Right lobe of liver (tissue), 6 donors: Measurements from ENCODE around the gene NDE1. TPM values are rescaled to one million over a fixed set of nuclear protein-coding genes. Genes with fewer than 3 reads are reported as not detected.

ENCODE experiments used
- ATAC-seq, 4 donors: fragments of 200-7000 bp; cut with Tn5 transposase; one replicate each; pipeline ENCODE4 v1.9.1; 2020; ENCODE audit warnings: mild to moderate bottlenecking in 4 of 4, moderate library complexity in 4 of 4
- DNase-seq, 3 donors: peaks; one replicate each; pipeline ENCODE4 v3.0.0-alpha.2; 2020
- H3K27ac ChIP-seq, 3 donors: fragments of 200-600 bp; one replicate each; pipeline ENCODE4 v1.8.0; 2022
- H3K27me3 ChIP-seq, 2 donors: fragments of 200-600 bp; one replicate each; pipeline ENCODE4 v1.8.0; 2022
- H3K36me3 ChIP-seq, 4 donors: fragments of 200-600 bp; sonication (generic) in 1 of 4; one replicate each; pipeline versions ENCODE4 v1.5.1 to v1.8.0; 2017 to 2022; ENCODE audit warnings: control low read depth in 1 of 4
- H3K4me1 ChIP-seq, 4 donors: fragments of 200-600 bp; sonication (generic) in 1 of 4; one replicate each; pipeline versions ENCODE4 v1.5.1 to v1.8.0; 2017 to 2022; ENCODE audit warnings: control low read depth in 1 of 4
- H3K4me3 ChIP-seq, 3 donors: fragments of 200-600 bp; one replicate each; pipeline ENCODE4 v1.8.0; 2022
- H3K9me3 ChIP-seq, 4 donors: fragments of 200-600 bp; sonication (generic) in 1 of 4; one replicate each; pipeline versions ENCODE4 v1.5.1 to v1.8.0; 2017 to 2022; ENCODE audit warnings: control low read depth in 1 of 4
- POLR2A ChIP-seq: fragments of 450-650 bp; IDR thresholded peaks from one replicate; pipeline ENCODE4 v1.6.1; 2017; ENCODE audit warnings: antibody characterized with exemption, mild to moderate bottlenecking
- WGBS: methylation state at CpG from one replicate; pipeline ENCODE4 v1.1.6; 2018; ENCODE audit warnings: low coverage, low lambda C conversion rate; ENCODE audit not compliant: insufficient coverage; ENCODE audit errors: missing lambda C conversion rate; 5-methylcytosine and 5-hydroxymethylcytosine counted together
- intact Hi-C, 2 donors: fragments of 100-400 bp; cut with DNase I; formaldehyde crosslinking; loops; one replicate each; pipeline versions ENCODE4 v1.11.2 to v1.14.1; 2022
- total RNA-seq, 6 experiments: library from RNA; depleted of rRNA in 2 of 6; stranded (reverse); fragments of >200 nt in 2 of 6; fragmentation: NEBNext Ultra II Directional in 3 of 6; extraction: Animal tissue kit (Norgen Biotek cat#: 25700) in 3 of 6; gene quantifications; one replicate each; pipeline versions ENCODE4 v1.1.0 to v1.2.4, GENCODE V29; 2016 to 2023
- TF ChIP-seq, protein P1 (sequence below), 4 donors: fragments of 200-600 bp in 3 of 4; fragments of 450-650 bp in 1 of 4; IDR thresholded peaks; one replicate each; pipeline versions ENCODE4 v1.5.1 to v1.8.0; 2016 to 2022; ENCODE audit warnings: antibody characterized with exemption in 4 of 4, mild to moderate bottlenecking in 2 of 4
- donor health status: DM: no; HTN: yes; CAD: no.
- donor health status: DM: no; HTN: no; CAD: no.
- donor health status: DM: no; HTN: no; CAD: no.
- donor health status: DM: no; HTN: yes; CAD: no.
- donor health status: DM: no; HTN: yes; CAD: no.

The NDE1 gene
- total RNA-seq, 6 experiments from 2014 or later, result 3.6 to 10.2 (median 6.9) TPM

DNA sequence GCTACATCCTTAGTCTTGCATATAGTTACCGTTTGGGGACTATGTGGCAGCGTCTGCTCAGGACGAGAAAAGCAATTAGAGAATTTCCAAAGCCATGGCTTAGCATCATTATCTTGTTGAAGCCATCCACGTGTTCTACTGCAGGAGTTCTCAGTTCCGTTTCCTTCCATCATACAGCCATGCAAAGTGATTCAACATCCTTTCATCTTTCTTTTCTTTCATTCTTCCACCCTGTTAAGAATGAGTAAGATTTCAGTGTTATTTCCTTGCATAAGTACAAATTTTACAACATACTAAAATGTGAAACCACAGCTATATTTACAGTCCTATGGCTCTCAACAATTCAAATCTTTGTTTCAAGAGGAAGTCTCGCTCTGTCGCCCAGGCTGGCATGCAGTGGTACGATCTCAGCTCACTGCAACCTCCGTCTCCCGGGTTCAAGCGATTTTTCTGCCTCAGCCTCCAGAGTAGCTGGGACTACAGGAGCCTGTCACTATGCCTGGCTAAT lies 10.9 kb upstream of the NDE1 start:
- Histone ChIP-seq H3K4me1 (peaks cover 0 to 33% (median 5%) of the 10 kb centered on the region in 4 donors), H3K4me3 (no peak overlapping the region), H3K36me3 (peaks cover 8 to 47% (median 28%) of the 10 kb centered on the region in 4 donors), H3K9me3 (no peaks in the 10 kb centered on the region), H3K27ac (no peak overlapping the region), H3K27me3 (no peaks in the 10 kb centered on the region)
- DNase-seq, result no peak
- WGBS, result 79% methylated on average over 11 of the region's 11 CpGs
- no peak for ATAC-seq
- intact Hi-C loops, result no loop called here
- TF ChIP-seq, protein P1, sequence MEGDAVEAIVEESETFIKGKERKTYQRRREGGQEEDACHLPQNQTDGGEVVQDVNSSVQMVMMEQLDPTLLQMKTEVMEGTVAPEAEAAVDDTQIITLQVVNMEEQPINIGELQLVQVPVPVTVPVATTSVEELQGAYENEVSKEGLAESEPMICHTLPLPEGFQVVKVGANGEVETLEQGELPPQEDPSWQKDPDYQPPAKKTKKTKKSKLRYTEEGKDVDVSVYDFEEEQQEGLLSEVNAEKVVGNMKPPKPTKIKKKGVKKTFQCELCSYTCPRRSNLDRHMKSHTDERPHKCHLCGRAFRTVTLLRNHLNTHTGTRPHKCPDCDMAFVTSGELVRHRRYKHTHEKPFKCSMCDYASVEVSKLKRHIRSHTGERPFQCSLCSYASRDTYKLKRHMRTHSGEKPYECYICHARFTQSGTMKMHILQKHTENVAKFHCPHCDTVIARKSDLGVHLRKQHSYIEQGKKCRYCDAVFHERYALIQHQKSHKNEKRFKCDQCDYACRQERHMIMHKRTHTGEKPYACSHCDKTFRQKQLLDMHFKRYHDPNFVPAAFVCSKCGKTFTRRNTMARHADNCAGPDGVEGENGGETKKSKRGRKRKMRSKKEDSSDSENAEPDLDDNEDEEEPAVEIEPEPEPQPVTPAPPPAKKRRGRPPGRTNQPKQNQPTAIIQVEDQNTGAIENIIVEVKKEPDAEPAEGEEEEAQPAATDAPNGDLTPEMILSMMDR (IDR thresholded peaks at IDR 0.05), result no peak
- no peak for TF ChIP-seq POLR2A

DNA sequence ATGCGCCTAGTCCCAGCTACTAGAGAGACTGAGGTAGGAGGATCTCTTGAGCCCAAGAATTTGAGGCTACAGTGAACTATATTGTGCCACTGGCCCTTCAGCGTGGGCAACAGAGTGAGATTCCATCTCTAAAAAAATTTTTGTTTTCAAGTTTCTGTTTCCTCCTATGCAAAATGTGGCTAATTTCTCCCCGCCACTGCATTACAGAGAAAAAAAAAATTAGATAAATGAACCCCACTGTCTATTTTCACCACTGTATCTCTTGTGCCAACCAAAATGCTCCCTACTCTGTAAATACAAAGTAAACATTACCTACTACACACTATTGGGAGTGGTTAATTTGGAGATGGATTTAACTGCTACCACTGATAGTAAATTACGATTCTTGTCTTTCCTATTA lies 9.1 kb upstream of the NDE1 start:
- intact Hi-C loops, result no loop called here
- Histone ChIP-seq H3K27ac (peak overlapping the region in 1 of 3 donors; percentile 99), H3K36me3 (peaks cover 0 to 31% (median 17%) of the 10 kb centered on the region in 4 donors), H3K4me1 (peaks cover 0 to 34% (median 5%) of the 10 kb centered on the region in 4 donors), H3K27me3 (no peaks in the 10 kb centered on the region), H3K9me3 (no peaks in the 10 kb centered on the region), H3K4me3 (no peak overlapping the region)
- no peak for TF ChIP-seq POLR2A
- TF ChIP-seq, protein P1 (IDR thresholded peaks at IDR 0.05), result no peak
- 77% methylated on average over 4 of the region's 4 CpGs for WGBS
- no peak for DNase-seq
- no peak for ATAC-seq

DNA sequence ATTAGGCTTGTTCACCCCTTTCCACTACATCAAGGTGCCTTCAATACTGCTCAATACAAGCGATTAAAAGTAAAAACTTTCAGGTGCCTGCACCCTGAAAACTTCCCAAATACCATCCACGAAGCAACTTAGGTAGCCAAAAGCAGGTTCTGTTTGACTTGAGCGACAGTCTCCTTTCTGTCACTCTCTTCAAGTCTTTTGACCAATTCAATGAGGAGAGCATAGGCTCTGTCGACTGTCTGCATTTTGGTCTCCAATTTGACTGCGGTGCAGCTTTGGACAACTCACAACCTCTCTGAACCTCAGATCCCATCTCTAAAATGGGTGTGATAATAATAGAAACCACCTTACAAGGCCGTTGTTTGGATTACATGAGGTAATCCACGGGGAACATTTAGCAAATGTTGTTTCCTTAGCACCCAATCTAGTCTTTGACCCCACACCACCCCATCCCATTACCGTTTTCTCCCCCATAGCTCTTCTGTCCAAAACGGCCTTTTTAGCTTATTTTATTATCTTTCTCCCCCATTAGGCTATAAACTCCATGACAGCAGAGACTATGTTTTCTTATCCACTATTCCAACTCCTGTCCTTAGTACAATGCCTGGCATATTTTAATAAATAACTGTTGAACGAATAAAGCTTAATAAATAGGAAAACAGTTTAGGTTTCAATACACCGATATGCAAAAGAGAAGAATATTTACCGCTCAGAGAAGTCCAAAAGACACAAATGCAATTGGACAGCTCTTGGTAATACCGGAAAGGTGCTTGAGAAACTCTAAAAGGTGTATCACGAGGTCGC lies 8.1 kb upstream of the NDE1 start:
- peaks cover 0 to 21% (median 12%) of the 10 kb centered on the region in 4 donors for H3K36me3 ChIP-seq
- ATAC-seq, result peak in 2 of 4 donors; percentile 5 to 20
- TF ChIP-seq POLR2A, result no peak
- TF ChIP-seq, protein P1 (IDR thresholded peaks at IDR 0.05), result no peak
- intact Hi-C loops, result no loop called here
- DNase-seq, result no peak
- H3K27me3 ChIP-seq, result no peaks in the 10 kb centered on the region
- WGBS, result 8% methylated on average over 15 of the region's 15 CpGs
- H3K4me1 ChIP-seq, result peaks cover 0 to 34% (median 5%) of the 10 kb centered on the region in 4 donors
- H3K27ac ChIP-seq, result peak overlapping the region; percentile 98 to 99 (median 99)
- no peaks in the 10 kb centered on the region for H3K9me3 ChIP-seq
- H3K4me3 ChIP-seq, result peak overlapping the region; percentile 74 to 87 (median 77)

DNA sequence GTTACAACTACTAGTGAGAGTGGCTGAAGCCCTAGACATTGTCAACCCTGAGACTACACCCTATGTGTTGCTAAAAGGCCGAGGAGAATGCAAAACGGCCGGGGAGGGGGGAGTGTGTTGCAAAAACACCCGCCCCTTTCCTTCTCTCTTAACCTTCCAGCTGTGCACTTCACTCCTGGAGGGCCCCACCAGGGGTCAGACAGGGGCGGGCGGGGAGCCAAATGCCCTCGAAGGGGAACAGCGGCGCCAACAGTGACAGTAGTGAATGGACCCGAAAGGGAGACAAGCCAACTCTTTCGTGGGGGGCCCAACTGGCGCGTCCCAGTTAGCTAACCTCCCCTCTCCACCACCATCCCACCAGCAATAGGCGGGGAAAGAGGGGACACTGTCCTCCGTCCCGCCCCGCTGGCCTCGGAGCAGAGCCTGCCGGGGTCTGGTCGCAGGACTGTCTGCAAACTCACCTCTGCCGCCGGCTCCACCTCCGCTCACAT lies 7.4 kb upstream of the NDE1 start:
- H3K27me3 ChIP-seq, result no peaks in the 10 kb centered on the region
- intact Hi-C loops, result no loop called here
- no peaks in the 10 kb centered on the region for H3K9me3 ChIP-seq
- H3K4me3 ChIP-seq, result peak overlapping the region; percentile 74 to 87 (median 77)
- H3K4me1 ChIP-seq, result peaks cover 0 to 34% (median 5%) of the 10 kb centered on the region in 4 donors
- 0% methylated on average over 5 of the region's 23 CpGs for WGBS
- H3K36me3 ChIP-seq, result peaks cover 0 to 17% (median 12%) of the 10 kb centered on the region in 4 donors
- TF ChIP-seq POLR2A, result no peak
- TF ChIP-seq, protein P1 (IDR thresholded peaks at IDR 0.05), result peak; percentile 11 to 30 (median 20)
- peak; percentile 75 to 85 (median 76) for DNase-seq
- peak; percentile 50 to 57 (median 55) for ATAC-seq
- H3K27ac ChIP-seq, result peak overlapping the region; percentile 98 to 99 (median 99)
